GM12891 (cell line): ENCODE measurements around the gene DDX59.

ENCODE experiments used
- PAX5 ChIP-seq: IDR thresholded peaks from 2 replicates; pipeline ENCODE4 v1.6.1; 2011; ENCODE audit warnings: low read length, moderate library complexity, mild to moderate bottlenecking; ENCODE audit not compliant: insufficient read depth, severe bottlenecking
- POLR2A ChIP-seq: IDR thresholded peaks from 2 replicates; pipeline ENCODE4 v1.6.1; 2011; ENCODE audit warnings: low read depth, low read length, control low read depth
- POLR2AphosphoS5 ChIP-seq: IDR thresholded peaks from 2 replicates; pipeline ENCODE4 v1.6.1; 2011; ENCODE audit warnings: low read depth, low read length, control low read depth
- POU2F2 ChIP-seq: IDR thresholded peaks from 2 replicates; pipeline ENCODE4 v1.6.1; 2011; ENCODE audit warnings: low read depth, mild to moderate bottlenecking, control low read depth, low read length, moderate library complexity
- SPI1 ChIP-seq: IDR thresholded peaks from 2 replicates; pipeline ENCODE4 v1.6.1; 2011; ENCODE audit warnings: low read depth, low read length, control low read depth
- TAF1 ChIP-seq: IDR thresholded peaks from 2 replicates; pipeline ENCODE4 v1.6.1; 2011; ENCODE audit warnings: low read depth, low read length, control low read depth

DNA sequence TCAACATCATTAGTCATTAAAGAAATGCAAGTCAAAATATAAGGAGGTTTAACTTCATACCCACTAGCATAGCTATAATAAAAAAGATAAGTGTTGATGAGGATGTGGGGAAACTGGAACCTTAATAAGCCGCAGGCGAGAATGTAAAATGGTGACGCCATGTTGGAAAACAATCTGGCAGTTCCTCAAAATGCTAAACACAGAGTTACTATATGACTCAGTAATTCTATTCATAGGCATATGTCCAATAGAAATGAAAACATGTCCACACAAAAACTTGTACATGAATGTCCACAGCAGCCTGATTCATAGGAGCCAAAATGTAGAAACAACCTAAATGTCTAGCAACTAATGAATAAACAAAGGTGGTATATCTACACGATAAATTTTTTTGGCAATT, 23.2 kb downstream of the DDX59 start:
- TF ChIP-seq POLR2A (no peak), POLR2AphosphoS5 (no peak), TAF1 (no peak), SPI1 (peak; percentile 75), PAX5 (no peak), POU2F2 (no peak)
